DLD1 (cell line): ENCODE results near the gene DHX8.
"Not testable (repeated sequence)": the region's sequence is repeated elsewhere in the genome, so short reads cannot be mapped to it uniquely, and the experiment has no call there.

Experiments
- in situ Hi-C: cut with HindIII; loops from 2 replicates; pipeline ENCODE4 v1.10.0; 2017; ENCODE audit warnings: low sequenced_read_pairs

DHX8 gene

GRCh38 chr17:43483674-43484551 lies at the start of gene DHX8:
TSS of gene DHX8 (plus strand) at chr17:43483975. CDS start at chr17:43484038, 63 bp downstream.
- in situ Hi-C loops = no loop called here

GRCh38 chr17:43434902-43435319 lies 48.9 kb upstream of the DHX8 start:
- in situ Hi-C loops = loop anchor here (5.0 kb wide), 1 partner anchor 38 kb away; the partner anchor contains the start of gene ARL4D

- in situ Hi-C loops = loop anchor here (5.0 kb wide), 1 partner anchor 40 kb away; the partner anchor contains the start of gene ARL4D
These were observed 46.0 kb upstream of the DHX8 start for GRCh38 chr17:43437756-43438155.

GRCh38 chr17:43438626-43439025 lies 45.1 kb upstream of the DHX8 start:
- in situ Hi-C loops = loop anchor here (5.0 kb wide), 1 partner anchor 41 kb away; the partner anchor contains the start of gene ARL4D

GRCh38 chr17:43439041-43439440 lies 44.7 kb upstream of the DHX8 start:
- in situ Hi-C loops = loop anchor here (5.0 kb wide), 1 partner anchor 42 kb away; the partner anchor contains the start of gene ARL4D

- in situ Hi-C loops = no loop called here
These were observed 41.1 kb upstream of the DHX8 start for GRCh38 chr17:43442711-43443110.

GRCh38 chr17:43443381-43443780 lies 40.4 kb upstream of the DHX8 start:
- in situ Hi-C loops = no loop called here

GRCh38 chr17:43444223-43445008 lies 39.4 kb upstream of the DHX8 start:
- in situ Hi-C loops = no loop called here

GRCh38 chr17:43445009-43445589 lies 38.7 kb upstream of the DHX8 start:
- in situ Hi-C loops = no loop called here

GRCh38 chr17:43446773-43447172 lies 37.0 kb upstream of the DHX8 start:
- in situ Hi-C loops = no loop called here

GRCh38 chr17:43448720-43449469 lies 34.9 kb upstream of the DHX8 start:
- in situ Hi-C loops = no loop called here

GRCh38 chr17:43449470-43450248 lies 34.1 kb upstream of the DHX8 start:
- in situ Hi-C loops = no loop called here

GRCh38 chr17:43450791-43451190 lies 33.0 kb upstream of the DHX8 start:
- in situ Hi-C loops = not testable (repeated sequence)

- in situ Hi-C loops = not testable (repeated sequence)
These were observed 32.0 kb upstream of the DHX8 start for GRCh38 chr17:43451741-43452140.

GRCh38 chr17:43453331-43453812 lies 30.4 kb upstream of the DHX8 start:
- in situ Hi-C loops = no loop called here

- in situ Hi-C loops = no loop called here
These were observed 28.9 kb upstream of the DHX8 start for GRCh38 chr17:43454868-43455267.

GRCh38 chr17:43456029-43456428 lies 27.7 kb upstream of the DHX8 start:
- in situ Hi-C loops = no loop called here

- in situ Hi-C loops = no loop called here
These were observed 27.0 kb upstream of the DHX8 start for GRCh38 chr17:43456661-43457361.

- in situ Hi-C loops = no loop called here
These were observed 26.4 kb upstream of the DHX8 start for GRCh38 chr17:43457362-43457692.
